IPS-18a (cell line): ENCODE data around the gene SPRN.

Experiments used
- H3K27ac ChIP-seq: one replicate; pipeline ENCODE4 v1.5.1; 2013; ENCODE audit warnings: low read length
- H3K27me3 ChIP-seq: one replicate; pipeline ENCODE4 v1.6.1; 2013; ENCODE audit warnings: mild to moderate bottlenecking, low read length; ENCODE audit not compliant: control insufficient read depth, insufficient read depth
- H3K36me3 ChIP-seq: one replicate; pipeline ENCODE4 v1.6.1; 2013; ENCODE audit warnings: low read depth, low read length; ENCODE audit not compliant: control insufficient read depth
- H3K4me1 ChIP-seq: one replicate; pipeline ENCODE4 v1.6.1; 2013; ENCODE audit warnings: low read depth, low read length; ENCODE audit not compliant: control insufficient read depth
- H3K4me3 ChIP-seq: one replicate; pipeline ENCODE4 v1.5.1; 2013; ENCODE audit warnings: low read length
- H3K9ac ChIP-seq: one replicate; pipeline ENCODE4 v1.6.1; 2013; ENCODE audit warnings: mild to moderate bottlenecking, low read length, moderate library complexity
- H3K9me3 ChIP-seq: one replicate; pipeline ENCODE4 v1.6.1; 2013; ENCODE audit warnings: low read depth, low read length; ENCODE audit not compliant: control insufficient read depth

SPRN gene

DNA sequence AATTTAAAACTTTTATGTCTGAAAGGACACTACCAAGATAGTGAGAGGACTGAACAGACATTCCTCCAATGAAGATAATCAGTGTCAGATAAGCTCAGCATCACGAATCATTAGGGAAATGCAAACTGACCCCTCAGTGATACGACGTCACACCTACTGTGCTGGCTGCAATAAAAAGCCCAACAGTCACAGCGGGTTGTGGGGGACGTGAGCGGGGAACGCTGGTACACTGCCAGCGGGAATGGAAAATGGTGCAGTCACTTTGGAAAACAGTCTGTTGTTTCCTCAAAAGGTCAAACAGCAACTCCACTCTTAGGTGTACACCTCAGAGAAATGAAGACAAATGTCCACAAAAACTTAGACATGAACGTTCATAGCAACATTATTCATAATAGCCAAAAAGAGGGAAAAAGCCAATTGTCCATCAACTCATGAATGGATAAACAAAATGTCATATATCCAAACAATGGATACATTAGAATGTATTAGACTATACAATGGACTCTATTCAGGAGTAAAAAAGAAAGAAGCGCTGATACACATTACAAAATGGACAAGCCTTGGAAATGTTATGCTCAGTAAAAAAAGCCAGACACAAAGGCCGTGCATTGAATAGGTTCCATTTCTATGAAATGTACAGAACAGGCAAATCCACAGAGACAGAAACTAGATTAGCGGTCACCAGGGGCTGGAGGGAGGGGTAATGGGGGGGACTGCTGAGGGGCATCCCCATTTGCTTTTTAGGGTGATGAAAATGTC is 48.9 kb downstream of the SPRN start:
- H3K9me3 ChIP-seq = no peaks in the 10 kb centered on the region
- H3K27ac ChIP-seq = no peak overlapping the region
- H3K4me3 ChIP-seq = no peak overlapping the region
- peaks cover 57% of the 10 kb centered on the region for H3K27me3 ChIP-seq
- H3K4me1 ChIP-seq = peaks cover 2% of the 10 kb centered on the region
- peaks cover 2% of the 10 kb centered on the region for H3K36me3 ChIP-seq
- no peak overlapping the region for H3K9ac ChIP-seq

DNA sequence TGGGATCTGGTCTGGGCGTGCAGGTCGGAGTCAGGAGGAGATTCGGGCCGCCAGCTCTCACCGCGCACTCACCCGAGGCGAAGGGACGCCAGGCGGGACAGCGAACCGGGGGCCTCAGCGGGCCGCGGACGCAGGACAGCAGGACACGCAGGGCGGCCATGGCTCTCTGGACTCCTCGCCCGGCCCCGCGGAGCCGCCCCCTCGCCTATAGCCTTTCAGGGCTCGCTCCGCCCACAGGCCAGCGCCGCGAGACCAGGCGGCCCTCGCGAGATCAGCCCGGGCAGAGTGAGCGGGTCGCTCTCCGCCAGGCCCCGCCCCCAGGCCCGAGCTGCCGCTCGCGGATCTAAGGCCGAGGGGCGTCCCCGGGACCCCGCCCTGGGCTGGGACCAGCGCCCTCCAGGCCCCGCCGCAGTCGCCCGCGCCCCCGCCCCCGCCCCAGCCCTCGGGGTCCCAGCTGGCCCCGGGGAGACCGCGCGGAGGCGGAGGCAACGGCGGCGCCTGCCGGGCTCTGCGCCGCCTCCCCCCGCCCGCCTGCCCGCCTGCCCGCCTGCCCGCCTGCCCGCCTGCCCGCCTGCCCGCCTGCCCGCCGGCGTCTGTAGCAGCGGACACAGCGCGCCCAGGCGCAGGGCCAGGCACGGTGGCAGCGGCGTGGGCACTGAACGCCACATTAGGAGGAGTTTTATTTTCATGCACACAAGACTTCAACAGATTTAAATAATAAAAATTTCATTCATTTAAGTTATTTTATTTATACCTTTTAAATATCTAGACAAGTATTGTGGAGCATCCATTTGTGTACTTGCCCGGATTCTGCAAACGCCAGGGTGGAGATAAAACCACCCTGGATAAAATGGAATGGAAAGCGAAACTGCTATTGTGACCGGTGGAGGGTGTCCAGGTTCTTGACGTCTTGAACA is 51.0 kb downstream of the SPRN start, which contains the start of gene ECHS1:
ECHS1 (minus strand) TSS at position 181 of the 917 bp plus-strand sequence; CDS start at position 160, 21 bp downstream.
- Histone ChIP-seq H3K9me3 (no peaks in the 10 kb centered on the region), H3K4me3 (peak within 1 kb of the TSS; percentile 66), H3K4me1 (peaks cover 2% of the 10 kb centered on the region), H3K36me3 (peaks cover 22% of the 10 kb centered on the region), H3K27ac (no peak within 1 kb of the TSS), H3K27me3 (peaks cover 46% of the 10 kb centered on the region), H3K9ac (peak within 1 kb of the TSS; percentile 52)

DNA sequence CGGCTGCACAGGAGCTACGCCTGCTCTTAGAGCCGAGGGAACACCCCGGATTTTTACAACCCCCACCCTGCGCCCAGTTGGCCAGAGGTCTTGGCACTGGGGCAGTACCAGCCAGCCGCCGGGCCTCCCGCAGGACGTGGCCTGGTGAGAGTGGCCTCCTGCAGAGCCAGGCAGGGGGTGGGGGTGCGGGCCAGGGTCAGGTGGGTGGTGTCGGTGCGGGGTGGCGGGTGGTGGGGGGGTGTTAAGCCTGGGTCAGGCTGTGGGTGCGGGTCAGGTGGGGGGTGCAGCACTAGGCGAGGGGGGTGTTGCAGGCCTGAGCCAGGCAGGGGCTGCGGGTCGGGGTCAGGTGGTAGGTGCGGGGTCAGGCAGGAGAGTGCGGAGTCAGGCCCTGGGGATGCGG is 51.9 kb downstream of the SPRN start:
- Histone ChIP-seq H3K4me3 (no peak overlapping the region), H3K9me3 (no peaks in the 10 kb centered on the region), H3K4me1 (no peaks in the 10 kb centered on the region), H3K27me3 (peaks cover 37% of the 10 kb centered on the region), H3K27ac (no peak overlapping the region), H3K36me3 (peaks cover 25% of the 10 kb centered on the region), H3K9ac (no peak overlapping the region)
